Femur (tissue), 1 donor: ENCODE measurements around the gene CNN1.
"Not testable (repeated sequence)": the region's sequence is repeated elsewhere in the genome, so short reads cannot be mapped to it uniquely, and the experiment has no call there.

ENCODE experiments used
- DNase-seq: peaks from one replicate; pipeline ENCODE4 v3.0.0-alpha.2; 2017

CNN1 gene

GRCh38 chr19:11534948-11535347, 3.7 kb upstream of the CNN1 start:
- DNase-seq, result no peak

GRCh38 chr19:11535792-11536595, 2.7 kb upstream of the CNN1 start:
- peak; percentile 88 for DNase-seq

GRCh38 chr19:11539495-11540365, 1.1 kb downstream of the CNN1 start:
- peak; percentile 52 for DNase-seq

- DNase-seq, result no peak
Measured at GRCh38 chr19:11540645-11541044, 2.0 kb downstream of the CNN1 start.

GRCh38 chr19:11541238-11541637, 2.6 kb downstream of the CNN1 start:
- DNase-seq, result no peak

- DNase-seq, result no peak
Measured at GRCh38 chr19:11547929-11548700, 9.5 kb downstream of the CNN1 start.

GRCh38 chr19:11549386-11549953, 10.8 kb downstream of the CNN1 start:
- no peak for DNase-seq

- no peak for DNase-seq
Measured at GRCh38 chr19:11550265-11550664, 11.6 kb downstream of the CNN1 start.

GRCh38 chr19:11551603-11552235, 13.1 kb downstream of the CNN1 start:
- DNase-seq, result no peak

GRCh38 chr19:11552666-11553372, 14.2 kb downstream of the CNN1 start:
- DNase-seq, result no peak

- DNase-seq, result no peak
Measured at GRCh38 chr19:11554160-11554559, 15.5 kb downstream of the CNN1 start.

GRCh38 chr19:11555246-11555645, 16.6 kb downstream of the CNN1 start:
- DNase-seq, result no peak

- no peak for DNase-seq
Measured at GRCh38 chr19:11556634-11557420, 18.2 kb downstream of the CNN1 start.

GRCh38 chr19:11558881-11559828, 20.5 kb downstream of the CNN1 start, which contains the start of gene ELOF1:
Gene ELOF1, minus strand, starts transcription at chr19:11559230. Its CDS starts 4,883 bp downstream, at chr19:11554347.
- DNase-seq, result peak; percentile 99

GRCh38 chr19:11560404-11561051, 21.9 kb downstream of the CNN1 start:
- DNase-seq, result no peak

- no peak for DNase-seq
Measured at GRCh38 chr19:11563532-11563931, 24.9 kb downstream of the CNN1 start.

GRCh38 chr19:11564082-11564807, 25.6 kb downstream of the CNN1 start:
- not testable (repeated sequence) for DNase-seq

GRCh38 chr19:11565649-11565980, 27.0 kb downstream of the CNN1 start:
- not testable (repeated sequence) for DNase-seq
